Hepatocyte (in vitro differentiated cells): ENCODE results near the gene HRCT1.

ENCODE experiments used
- CTCF ChIP-seq: fragments of 200-600 bp; sonication (generic); IDR thresholded peaks from 2 replicates; pipeline ENCODE4 v1.5.1; 2016; ENCODE audit warnings: antibody characterized with exemption, mild to moderate bottlenecking; ENCODE audit not compliant: poor library complexity
- EZH2 ChIP-seq: fragments of 200-600 bp; sonication (generic); IDR thresholded peaks from 2 replicates; pipeline ENCODE4 v1.6.1; 2016; ENCODE audit warnings: antibody characterized with exemption, mild to moderate bottlenecking, borderline replicate concordance

- TF ChIP-seq CTCF (no peak), EZH2 (no peak)
These were observed 45.7 kb downstream of the HRCT1 start for GRCh38 chr9:35951736-35952135.
